Ovary (tissue), 9 donors: ENCODE results near the gene OR5H1. TPM values are rescaled to one million over a fixed set of nuclear protein-coding genes. Genes with fewer than 3 reads are reported as not detected.

Experiments used
- DNase-seq, 5 donors: peaks; one replicate each; pipeline ENCODE4 v3.0.0-alpha.2; 2019 to 2020
- H3K27ac ChIP-seq, 2 donors: fragments of 200-600 bp; one replicate each; pipeline versions ENCODE4 v1.5.1 to v1.8.0; 2019 to 2022
- H3K27me3 ChIP-seq: fragments of 200-600 bp; one replicate; pipeline ENCODE4 v1.8.0; 2022
- H3K36me3 ChIP-seq: fragments of 200-600 bp; sonication (generic); one replicate; pipeline ENCODE4 v1.5.1; 2019
- H3K4me1 ChIP-seq: one replicate; pipeline ENCODE4 v1.8.1; 2013; ENCODE audit warnings: mild to moderate bottlenecking, moderate library complexity; ENCODE audit not compliant: insufficient read depth
- H3K4me3 ChIP-seq: fragments of 200-600 bp; sonication (generic); one replicate; pipeline ENCODE4 v1.5.1; 2017
- H3K9me3 ChIP-seq, 2 donors: fragments of 200-600 bp in 1 of 2; sonication (generic) in 1 of 2; one replicate each; pipeline versions ENCODE4 v1.5.1 to v1.8.1; 2013 to 2019; ENCODE audit warnings: mild to moderate bottlenecking in 1 of 2, moderate library complexity in 1 of 2
- EP300 ChIP-seq: sonication (generic); formaldehyde crosslinking; IDR thresholded peaks from one replicate; pipeline ENCODE4 v1.6.1; 2017; ENCODE audit warnings: antibody characterized with exemption
- POLR2A ChIP-seq: fragments of 450-650 bp; IDR thresholded peaks from one replicate; pipeline ENCODE4 v1.6.1; 2017; ENCODE audit warnings: antibody characterized with exemption, mild to moderate bottlenecking, moderate library complexity
- WGBS, 3 donors: extraction: QIAGEN DNeasy Blood & Tissue Kit in 1 of 3; methylation state at CpG; one replicate each; pipeline versions ENCODE4 v1.1.5 to v1.1.7; 2013 to 2017; 5-methylcytosine and 5-hydroxymethylcytosine counted together
- intact Hi-C, 4 donors: fragments of 100-400 bp; cut with DNase I; formaldehyde crosslinking; loops; one replicate each; pipeline versions ENCODE4 v1.11.0 to v1.15.1; 2022 to 2023
- polyA plus RNA-seq, 2 donors: library from polyadenylated mRNA; stranded (reverse); fragments of 200-250 nt in 1 of 2; fragments of 350-450 nt in 1 of 2; fragmentation: Illumina TruSeq in 1 of 2; extraction: RNeasy Lipid Tissue Mini Kit (QIAGEN cat#74804) in 1 of 2; gene quantifications; one replicate each; pipeline ENCODE4 v1.2.3, GENCODE V29; 2013 to 2014
- total RNA-seq, 7 donors: library from RNA; depleted of rRNA in 2 of 7; stranded (reverse); fragments of >200 nt in 2 of 7; fragmentation: NEBNext Ultra II Directional in 3 of 7; extraction: Animal tissue kit (Norgen Biotek cat#: 25700) in 3 of 7; gene quantifications; one replicate each; pipeline versions ENCODE4 v1.1.0 to v1.2.4, GENCODE V29; 2016 to 2023
- TF ChIP-seq, protein P1 (sequence below), 3 donors: fragments of 450-650 bp in 2 of 3; fragments of 200-600 bp in 1 of 3; IDR thresholded peaks; one replicate each; pipeline versions ENCODE4 v1.5.1 to v1.8.0; 2016 to 2022; ENCODE audit warnings: antibody characterized with exemption in 3 of 3, mild to moderate bottlenecking in 1 of 3
- donor health status: DM: no; HTN: no; CAD: no; lungs with moderate emphysema.
- donor health status: DM: no; HTN: no; CAD: no.
- donor health status: Bipolar disorder and iron deficiency.
- donor health status: DM: yes; HTN: yes; CAD: no.
- donor health status: DM: no; HTN: no; CAD: no.
- donor health status: DM: yes; HTN: yes; CAD: no.

OR5H1 gene
- total and polyA plus RNA-seq, 9 donors: not detected

DNA sequence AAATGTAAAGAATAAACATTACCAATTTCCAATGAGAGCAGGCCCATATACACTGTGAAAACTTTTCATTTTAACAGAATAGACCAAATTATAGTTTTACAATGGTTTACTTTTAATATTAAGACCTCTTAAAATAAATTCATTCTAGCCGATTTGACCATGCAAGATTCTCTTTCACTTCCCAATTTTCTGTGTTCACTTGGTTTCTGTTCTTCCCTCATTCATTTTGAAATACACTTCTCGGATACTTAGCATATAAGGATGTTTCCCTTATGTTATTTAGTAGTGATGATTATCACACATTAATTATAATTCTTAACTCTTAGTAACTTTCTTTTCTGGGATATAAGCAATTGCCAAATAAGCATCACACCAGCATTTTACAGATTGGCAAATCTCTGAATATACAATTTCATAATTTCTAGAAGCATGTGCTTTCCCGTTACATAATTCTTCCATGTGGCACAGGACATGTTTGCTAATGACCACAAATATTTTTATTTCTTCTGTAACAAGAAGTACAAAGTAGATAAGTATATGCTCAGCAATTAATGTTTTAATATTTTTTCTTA, 49.9 kb downstream of the OR5H1 start:
- Histone ChIP-seq H3K27me3 (no peaks in the 10 kb centered on the region), H3K9me3 (no peaks in the 10 kb centered on the region), H3K4me3 (no peak overlapping the region), H3K27ac (no peak overlapping the region), H3K4me1 (no peaks in the 10 kb centered on the region), H3K36me3 (no peaks in the 10 kb centered on the region)
- WGBS, 3 donors: 76 to 85% (median 77%) methylated on average over 3 of the region's 3 CpGs
- TF ChIP-seq, protein P1, sequence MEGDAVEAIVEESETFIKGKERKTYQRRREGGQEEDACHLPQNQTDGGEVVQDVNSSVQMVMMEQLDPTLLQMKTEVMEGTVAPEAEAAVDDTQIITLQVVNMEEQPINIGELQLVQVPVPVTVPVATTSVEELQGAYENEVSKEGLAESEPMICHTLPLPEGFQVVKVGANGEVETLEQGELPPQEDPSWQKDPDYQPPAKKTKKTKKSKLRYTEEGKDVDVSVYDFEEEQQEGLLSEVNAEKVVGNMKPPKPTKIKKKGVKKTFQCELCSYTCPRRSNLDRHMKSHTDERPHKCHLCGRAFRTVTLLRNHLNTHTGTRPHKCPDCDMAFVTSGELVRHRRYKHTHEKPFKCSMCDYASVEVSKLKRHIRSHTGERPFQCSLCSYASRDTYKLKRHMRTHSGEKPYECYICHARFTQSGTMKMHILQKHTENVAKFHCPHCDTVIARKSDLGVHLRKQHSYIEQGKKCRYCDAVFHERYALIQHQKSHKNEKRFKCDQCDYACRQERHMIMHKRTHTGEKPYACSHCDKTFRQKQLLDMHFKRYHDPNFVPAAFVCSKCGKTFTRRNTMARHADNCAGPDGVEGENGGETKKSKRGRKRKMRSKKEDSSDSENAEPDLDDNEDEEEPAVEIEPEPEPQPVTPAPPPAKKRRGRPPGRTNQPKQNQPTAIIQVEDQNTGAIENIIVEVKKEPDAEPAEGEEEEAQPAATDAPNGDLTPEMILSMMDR (IDR thresholded peaks at IDR 0.05): no peak
- TF ChIP-seq POLR2A: no peak
- TF ChIP-seq EP300: no peak
- intact Hi-C loops: no loop called here
- no peak for DNase-seq

DNA sequence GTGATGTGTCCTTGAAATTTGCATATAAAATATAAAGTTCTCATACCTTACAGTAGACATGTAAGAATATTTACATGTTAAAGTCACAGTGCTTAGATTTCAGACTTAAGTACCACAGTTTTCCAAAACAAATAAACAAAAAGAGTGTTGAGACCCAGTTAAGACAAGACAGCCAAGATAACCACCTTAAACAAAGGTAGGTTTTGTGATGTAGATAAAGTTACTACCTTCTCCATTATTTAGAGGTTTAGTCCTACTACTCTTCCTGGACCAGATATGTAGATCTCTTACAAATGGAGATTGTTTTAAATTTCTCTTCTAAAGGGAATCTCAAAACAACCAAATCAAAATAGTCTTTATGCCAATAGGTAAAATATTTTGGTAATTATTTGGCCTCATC, 51.7 kb downstream of the OR5H1 start:
- intact Hi-C loops: no loop called here
- Histone ChIP-seq H3K27me3 (no peaks in the 10 kb centered on the region), H3K9me3 (no peaks in the 10 kb centered on the region), H3K4me3 (no peak overlapping the region), H3K36me3 (no peaks in the 10 kb centered on the region), H3K4me1 (no peaks in the 10 kb centered on the region), H3K27ac (no peak overlapping the region)
- TF ChIP-seq EP300: no peak
- TF ChIP-seq POLR2A: no peak
- DNase-seq: no peak

DNA sequence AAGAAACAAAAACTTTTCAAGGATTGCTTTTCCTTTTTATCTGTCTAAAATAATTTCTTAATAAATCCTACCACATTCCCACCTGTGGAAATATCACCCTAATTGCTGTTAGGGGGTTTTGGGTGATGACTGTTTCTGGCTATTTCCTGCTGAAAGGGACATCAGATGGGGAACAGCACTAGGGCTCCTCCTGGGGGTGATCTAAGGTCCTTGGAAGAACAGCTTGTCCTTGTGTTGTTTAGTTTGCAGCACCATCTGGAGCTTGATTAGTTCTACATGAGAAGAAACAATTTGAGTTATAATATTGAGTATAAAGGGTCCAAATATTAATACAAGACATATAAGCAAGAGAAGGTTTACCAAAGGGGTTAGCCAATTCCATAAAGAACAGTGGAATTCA, 54.7 kb downstream of the OR5H1 start:
- no peaks in the 10 kb centered on the region for H3K27me3 ChIP-seq
- intact Hi-C loops: no loop called here
- no peak overlapping the region for H3K27ac ChIP-seq
- DNase-seq: no peak
- no peaks in the 10 kb centered on the region for H3K36me3 ChIP-seq
- H3K4me3 ChIP-seq: no peak overlapping the region
- H3K4me1 ChIP-seq: no peaks in the 10 kb centered on the region
- no peaks in the 10 kb centered on the region for H3K9me3 ChIP-seq
- TF ChIP-seq POLR2A: no peak
- TF ChIP-seq EP300: no peak
- TF ChIP-seq, protein P1 (IDR thresholded peaks at IDR 0.05): no peak

Other genes starting within 250 kb of the OR5H1 start
- 10 to 100 TPM; 12.6 to 36.7 (median 23.0) TPM for gene RIOX2, start 158.3 kb upstream of the OR5H1 start, total RNA-seq
- 10 to 100 TPM; 10.3 to 21.2 TPM for gene RIOX2, start 158.3 kb upstream of the OR5H1 start, polyA plus RNA-seq
- not detected for gene GABRR3, start 95.4 kb upstream of the OR5H1 start, total RNA-seq
- not detected for gene GABRR3, start 95.4 kb upstream of the OR5H1 start, polyA plus RNA-seq
- not detected for gene OR5AC2, start 43.5 kb upstream of the OR5H1 start, total RNA-seq
- gene OR5AC2, start 43.5 kb upstream of the OR5H1 start, polyA plus RNA-seq: not detected
- not detected for gene OR5H14, start 16.8 kb downstream of the OR5H1 start, total RNA-seq
- not detected for gene OR5H14, start 16.8 kb downstream of the OR5H1 start, polyA plus RNA-seq
- gene OR5H15, start 36.0 kb downstream of the OR5H1 start, total RNA-seq: not detected
- gene OR5H15, start 36.0 kb downstream of the OR5H1 start, polyA plus RNA-seq: not detected
- gene OR5H6, start 133.5 kb downstream of the OR5H1 start, total RNA-seq: not detected
- gene OR5H6, start 133.5 kb downstream of the OR5H1 start, polyA plus RNA-seq: not detected
- gene OR5H2, start 151.8 kb downstream of the OR5H1 start, total RNA-seq: not detected
- not detected for gene OR5H2, start 151.8 kb downstream of the OR5H1 start, polyA plus RNA-seq
- not detected for gene OR5K4, start 223.1 kb downstream of the OR5H1 start, total RNA-seq
- gene OR5K4, start 223.1 kb downstream of the OR5H1 start, polyA plus RNA-seq: not detected